Measurements from ENCODE around the gene CDH5.

The CDH5 gene

GRCh38 chr16:66388350-66389139, 22.1 kb downstream of the CDH5 start:
- FAIRE-seq: no peak
- no peak for DNase-seq (ENCODE audit: extremely low spot score, insufficient read length, low read depth)

DNA sequence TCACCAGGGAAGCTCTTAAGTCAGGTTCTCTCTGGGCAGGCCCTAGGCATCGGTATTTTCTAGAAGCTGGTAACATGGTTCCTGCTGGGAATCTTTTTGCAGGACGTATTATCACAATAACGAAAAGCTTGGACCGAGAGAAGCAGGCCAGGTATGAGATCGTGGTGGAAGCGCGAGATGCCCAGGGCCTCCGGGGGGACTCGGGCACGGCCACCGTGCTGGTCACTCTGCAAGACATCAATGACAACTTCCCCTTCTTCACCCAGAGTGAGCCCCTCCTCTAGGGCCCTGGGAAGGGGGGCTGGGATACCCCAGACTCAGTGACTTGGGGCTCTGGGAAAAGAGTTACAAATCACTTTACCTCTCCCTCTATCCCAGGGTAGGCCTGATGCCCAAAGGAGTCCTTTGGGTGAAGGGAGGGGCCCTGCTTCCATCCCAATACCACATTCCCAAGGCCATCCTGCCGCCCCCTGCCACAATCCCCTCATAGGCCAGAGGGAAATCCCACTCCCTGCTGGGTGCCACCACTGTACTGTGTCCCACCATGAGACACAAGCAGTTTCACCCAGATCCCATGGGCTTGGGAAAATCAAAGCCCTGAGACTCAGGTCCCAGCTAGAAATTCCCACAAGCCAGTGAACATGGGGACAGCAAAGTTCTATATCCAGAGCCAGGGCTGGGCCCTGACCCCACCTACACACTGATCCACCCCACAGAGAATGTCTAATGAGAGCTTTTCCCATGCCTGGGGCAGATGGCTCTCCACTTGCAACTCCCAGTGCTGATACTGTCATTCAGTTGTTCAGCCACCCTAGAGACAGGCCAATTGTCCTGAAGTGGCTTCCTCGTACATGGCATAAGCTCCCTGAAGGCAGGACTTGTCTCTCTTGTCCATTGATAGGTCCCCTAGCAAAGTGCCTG, 23.0 kb downstream of the CDH5 start:
- no peak for DNase-seq (ENCODE audit: extremely low spot score, insufficient read length, low read depth)
- no peak for FAIRE-seq

DNA sequence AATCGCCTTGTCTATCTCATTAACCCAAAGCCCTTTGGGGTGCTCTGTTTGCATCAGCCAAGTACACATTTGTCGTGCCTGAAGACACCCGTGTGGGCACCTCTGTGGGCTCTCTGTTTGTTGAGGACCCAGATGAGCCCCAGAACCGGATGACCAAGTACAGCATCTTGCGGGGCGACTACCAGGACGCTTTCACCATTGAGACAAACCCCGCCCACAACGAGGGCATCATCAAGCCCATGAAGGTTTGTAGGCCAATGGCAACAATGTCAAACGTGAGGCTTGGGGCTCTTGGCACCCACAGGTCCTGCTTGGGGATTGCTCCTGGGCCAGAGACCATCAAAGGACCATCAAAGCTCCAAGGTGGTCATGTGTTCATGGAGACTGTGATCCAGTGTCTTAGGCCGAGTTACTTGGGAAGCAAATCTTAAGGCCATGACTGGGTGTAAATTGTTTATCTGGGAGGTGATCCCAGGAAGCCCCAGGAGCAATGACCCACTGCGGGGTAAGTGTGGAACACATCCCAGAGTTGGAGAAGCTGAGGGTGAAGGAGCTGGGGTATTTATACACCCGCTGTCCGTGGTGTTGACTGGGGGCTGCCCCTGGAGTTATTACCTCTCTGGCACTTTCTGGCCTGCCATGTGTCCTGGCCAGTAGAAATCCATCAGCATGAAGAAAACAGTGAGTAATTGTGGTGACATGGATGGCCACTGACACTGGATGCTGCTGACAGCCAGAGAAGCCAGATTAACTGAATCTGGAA, 24.0 kb downstream of the CDH5 start:
- FAIRE-seq: no peak
- DNase-seq (ENCODE audit: extremely low spot score, insufficient read length, low read depth): no peak

DNA sequence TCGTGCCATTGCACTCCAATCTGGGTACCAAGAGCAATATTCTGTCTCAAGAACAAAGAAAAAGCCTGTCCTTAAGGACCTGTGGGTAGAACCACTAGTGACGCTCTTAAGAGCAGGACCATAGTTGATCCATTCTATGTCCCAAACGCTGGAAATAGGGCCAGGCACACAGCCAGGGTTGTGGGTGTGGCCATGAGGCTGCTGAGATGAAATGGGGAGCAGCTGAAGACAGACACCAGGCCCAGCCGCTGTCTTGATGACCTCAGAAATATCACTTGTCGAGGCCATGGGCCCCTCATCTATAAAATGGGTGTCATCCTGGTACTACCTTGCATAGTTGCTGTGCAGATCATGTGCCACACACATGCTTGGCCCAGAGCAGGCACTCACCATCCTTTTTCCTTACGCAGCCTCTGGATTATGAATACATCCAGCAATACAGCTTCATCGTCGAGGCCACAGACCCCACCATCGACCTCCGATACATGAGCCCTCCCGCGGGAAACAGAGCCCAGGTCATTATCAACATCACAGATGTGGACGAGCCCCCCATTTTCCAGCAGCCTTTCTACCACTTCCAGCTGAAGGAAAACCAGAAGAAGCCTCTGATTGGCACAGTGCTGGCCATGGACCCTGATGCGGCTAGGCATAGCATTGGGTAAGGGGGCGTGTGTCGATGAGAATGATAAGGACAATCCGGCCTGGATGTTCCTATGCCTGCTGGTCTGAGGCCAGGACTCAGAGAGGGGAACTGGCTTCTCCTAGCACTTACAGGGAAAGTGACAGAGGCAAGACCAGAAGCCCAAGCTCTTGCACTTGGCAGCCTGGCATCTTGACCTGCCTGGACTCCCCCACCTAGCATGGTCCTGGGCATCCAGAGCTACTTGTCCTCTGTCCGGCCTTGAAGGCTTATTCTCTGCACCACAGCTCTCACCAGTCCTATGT, 25.5 kb downstream of the CDH5 start:
- DNase-seq (ENCODE audit: extremely low spot score, insufficient read length, low read depth) (no peak), FAIRE-seq (no peak)

DNA sequence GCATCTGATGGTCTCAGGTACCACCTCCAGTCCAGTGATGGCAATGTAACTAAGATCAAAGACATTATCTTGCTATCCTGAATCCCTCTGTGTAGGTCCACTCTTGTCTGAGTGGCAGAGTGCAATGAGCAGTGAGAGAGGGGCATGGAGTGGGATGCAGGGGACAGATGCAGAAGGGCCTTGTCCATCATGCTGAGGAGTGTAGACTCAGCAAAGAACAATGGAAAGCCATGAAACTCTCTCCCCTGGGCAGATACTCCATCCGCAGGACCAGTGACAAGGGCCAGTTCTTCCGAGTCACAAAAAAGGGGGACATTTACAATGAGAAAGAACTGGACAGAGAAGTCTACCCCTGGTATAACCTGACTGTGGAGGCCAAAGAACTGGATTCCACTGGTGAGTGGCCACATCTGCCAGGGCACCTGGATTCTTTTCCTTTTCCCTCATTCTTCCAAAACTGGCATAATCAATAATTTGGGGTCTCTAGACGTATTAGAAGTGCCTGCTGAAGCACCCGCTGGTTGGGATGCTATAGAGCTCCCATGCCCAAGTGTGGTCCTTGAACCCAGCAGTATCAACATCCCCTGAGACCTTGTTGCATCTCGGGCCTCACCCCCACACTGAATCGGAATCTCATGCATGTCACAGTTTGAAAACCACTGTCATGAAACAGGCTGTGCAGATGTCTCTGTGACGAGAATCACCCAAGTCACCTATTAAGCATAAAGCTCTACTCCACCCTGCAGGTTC, 29.5 kb downstream of the CDH5 start:
- no peak for FAIRE-seq
- no peak for DNase-seq (ENCODE audit: extremely low spot score, insufficient read length, low read depth)

DNA sequence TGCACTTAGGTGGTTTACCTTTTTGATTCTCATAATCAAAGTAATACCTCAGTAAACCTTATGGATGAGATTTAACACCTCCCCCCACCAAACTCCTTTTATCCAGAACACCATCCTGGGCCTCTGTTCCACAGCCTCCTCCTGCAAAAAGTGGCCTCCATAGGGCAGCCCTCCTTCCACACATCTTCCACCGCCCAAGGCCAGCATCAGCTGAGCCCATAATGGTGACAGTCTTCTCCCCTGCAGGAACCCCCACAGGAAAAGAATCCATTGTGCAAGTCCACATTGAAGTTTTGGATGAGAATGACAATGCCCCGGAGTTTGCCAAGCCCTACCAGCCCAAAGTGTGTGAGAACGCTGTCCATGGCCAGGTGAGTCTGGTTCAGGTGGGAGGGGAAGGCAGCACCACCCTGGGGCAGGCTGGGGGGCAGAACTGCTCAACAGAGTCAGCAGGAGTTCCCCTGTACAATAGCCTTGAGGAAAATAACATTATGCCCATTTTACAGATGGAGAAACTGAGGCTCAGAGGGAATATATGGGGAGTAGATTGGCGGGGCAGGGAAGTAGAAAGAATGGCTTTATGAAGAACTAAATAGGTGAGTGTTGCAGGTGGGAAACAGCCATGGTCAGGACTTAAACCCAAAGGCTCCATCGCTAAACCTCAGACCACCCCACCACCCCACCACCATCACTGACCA, 31.4 kb downstream of the CDH5 start:
- FAIRE-seq (no peak), DNase-seq (ENCODE audit: extremely low spot score, insufficient read length, low read depth) (no peak)

DNA sequence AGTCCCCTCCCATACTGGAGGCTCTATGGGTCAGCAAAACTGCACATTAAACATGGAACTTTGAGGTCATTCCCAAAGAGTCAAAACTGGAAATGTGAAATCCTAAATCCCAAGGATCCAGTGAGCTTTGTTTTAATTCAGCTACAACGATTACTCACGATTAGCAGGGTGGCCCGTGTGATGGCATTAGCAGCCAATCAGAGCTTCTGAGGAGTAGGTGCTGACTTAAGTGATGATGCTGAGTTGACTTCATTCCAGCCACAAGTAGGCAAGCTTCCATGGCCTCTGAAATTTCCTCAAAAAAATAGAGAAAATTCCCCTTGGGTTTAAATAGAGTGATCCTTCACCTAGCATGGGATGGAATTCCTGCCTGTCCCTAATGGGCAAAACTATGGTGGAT, 32.5 kb downstream of the CDH5 start:
- no peak for DNase-seq (ENCODE audit: extremely low spot score, insufficient read length, low read depth)
- FAIRE-seq: no peak

GRCh38 chr16:66399930-66400329, 33.4 kb downstream of the CDH5 start:
- no peak for FAIRE-seq
- no peak for DNase-seq (ENCODE audit: extremely low spot score, insufficient read length, low read depth)

DNA sequence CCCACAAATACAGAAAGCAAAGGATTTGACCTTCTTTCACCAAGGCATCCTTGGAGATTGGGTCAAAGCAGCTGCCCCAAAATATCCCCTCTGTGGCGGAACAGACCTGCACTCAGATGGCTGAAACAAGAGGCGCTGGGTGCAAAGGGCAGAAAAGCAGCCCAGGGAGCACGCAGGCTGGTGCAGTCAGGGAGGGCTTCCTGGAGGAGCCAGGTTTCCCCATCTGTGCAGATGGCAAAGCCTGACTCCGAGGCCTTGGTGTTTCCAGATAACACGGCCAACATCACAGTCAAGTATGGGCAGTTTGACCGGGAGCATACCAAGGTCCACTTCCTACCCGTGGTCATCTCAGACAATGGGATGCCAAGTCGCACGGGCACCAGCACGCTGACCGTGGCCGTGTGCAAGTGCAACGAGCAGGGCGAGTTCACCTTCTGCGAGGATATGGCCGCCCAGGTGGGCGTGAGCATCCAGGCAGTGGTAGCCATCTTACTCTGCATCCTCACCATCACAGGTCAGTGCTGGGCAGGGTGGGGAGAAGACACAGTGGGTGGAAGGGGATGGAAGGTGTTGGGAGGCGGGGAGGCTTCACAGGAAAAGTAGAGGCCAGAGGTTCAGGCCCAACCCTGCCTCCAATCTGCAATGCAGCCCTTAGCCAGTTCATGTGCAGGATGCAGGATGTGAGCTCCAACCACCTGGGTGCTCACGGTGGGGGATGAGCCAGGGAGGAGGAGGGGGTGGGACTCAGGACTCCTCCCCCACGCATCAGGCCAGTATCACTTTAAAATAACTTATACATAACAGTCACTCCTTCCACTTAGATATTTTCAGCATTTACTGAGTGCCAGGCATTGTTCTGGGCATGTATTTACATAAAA, 34.3 kb downstream of the CDH5 start:
- DNase-seq (ENCODE audit: extremely low spot score, insufficient read length, low read depth) (no peak), FAIRE-seq (no peak)

DNA sequence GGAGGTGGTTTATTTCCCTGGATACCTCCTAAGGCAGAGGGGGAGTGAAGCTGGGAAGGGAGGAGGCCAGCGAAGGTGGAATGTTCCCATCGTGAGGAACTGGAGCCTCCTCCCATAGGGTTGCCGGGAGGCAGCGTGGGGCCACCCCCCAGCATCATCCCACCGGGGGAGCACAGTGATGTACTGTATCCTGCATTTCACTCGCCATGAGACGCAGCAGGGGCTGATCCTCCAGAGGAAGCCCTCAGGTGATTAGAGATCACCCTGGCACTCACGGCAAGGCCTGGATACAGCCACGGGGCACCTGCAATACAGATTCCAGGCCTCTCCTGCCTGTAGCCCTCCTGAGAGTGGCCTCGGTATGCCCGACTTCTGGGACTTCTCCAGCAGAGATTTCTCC, 35.1 kb downstream of the CDH5 start:
- DNase-seq (ENCODE audit: extremely low spot score, insufficient read length, low read depth): no peak
- FAIRE-seq: no peak

GRCh38 chr16:66402166-66402565, 35.7 kb downstream of the CDH5 start:
- DNase-seq (ENCODE audit: extremely low spot score, insufficient read length, low read depth): no peak
- FAIRE-seq: no peak

GRCh38 chr16:66402591-66403230, 36.2 kb downstream of the CDH5 start:
- DNase-seq (ENCODE audit: extremely low spot score, insufficient read length, low read depth) (no peak), FAIRE-seq (no peak)

DNA sequence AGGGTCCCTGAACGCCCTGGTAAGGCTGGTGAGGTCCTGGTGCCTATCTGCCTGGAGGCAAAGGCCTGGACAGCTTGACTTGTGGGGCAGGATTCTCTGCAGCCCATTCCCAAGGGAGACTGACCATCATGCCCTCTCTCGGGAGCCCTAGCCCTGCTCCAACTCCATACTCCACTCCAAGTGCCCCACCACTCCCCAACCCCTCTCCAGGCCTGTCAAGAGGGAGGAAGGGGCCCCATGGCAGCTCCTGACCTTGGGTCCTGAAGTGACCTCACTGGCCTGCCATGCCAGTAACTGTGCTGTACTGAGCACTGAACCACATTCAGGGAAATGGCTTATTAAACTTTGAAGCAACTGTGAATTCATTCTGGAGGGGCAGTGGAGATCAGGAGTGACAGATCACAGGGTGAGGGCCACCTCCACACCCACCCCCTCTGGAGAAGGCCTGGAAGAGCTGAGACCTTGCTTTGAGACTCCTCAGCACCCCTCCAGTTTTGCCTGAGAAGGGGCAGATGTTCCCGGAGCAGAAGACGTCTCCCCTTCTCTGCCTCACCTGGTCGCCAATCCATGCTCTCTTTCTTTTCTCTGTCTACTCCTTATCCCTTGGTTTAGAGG, 37.1 kb downstream of the CDH5 start:
- no peak for DNase-seq (ENCODE audit: extremely low spot score, insufficient read length, low read depth)
- FAIRE-seq: no peak

DNA sequence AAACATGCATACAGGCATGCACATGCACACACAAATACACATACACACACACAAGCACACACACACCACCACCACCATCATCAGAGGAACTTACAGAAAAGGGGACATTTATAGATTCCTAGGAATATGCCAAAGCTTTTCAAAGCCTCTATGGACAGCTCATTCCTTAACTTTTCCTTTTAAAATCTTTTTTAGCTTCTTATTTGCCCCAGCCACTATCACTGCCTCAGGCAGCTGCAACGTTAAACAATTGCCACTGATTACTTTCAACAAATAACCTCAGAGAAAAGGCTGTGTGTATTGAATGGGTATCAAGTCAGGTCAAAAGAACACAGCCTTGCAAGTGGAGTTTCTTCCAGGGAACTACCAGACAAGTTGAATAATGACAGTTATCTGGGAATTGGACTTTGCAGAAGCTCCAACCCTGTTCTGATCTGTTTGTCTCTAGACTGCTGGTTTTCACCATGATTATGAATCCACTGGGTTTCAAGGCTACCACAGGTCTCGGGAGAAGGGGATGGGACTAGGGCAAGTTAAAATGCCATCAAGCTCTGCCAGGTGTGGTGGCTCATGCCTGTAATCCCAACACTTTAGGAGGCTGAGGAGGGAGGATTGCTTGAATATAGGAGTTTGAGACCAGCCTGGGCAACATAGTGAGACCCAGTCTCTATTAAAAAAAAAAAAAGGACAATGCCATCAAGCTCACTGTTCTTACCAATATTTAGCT, 38.7 kb downstream of the CDH5 start:
- FAIRE-seq (no peak), DNase-seq (ENCODE audit: extremely low spot score, insufficient read length, low read depth) (no peak)

- DNase-seq (ENCODE audit: extremely low spot score, insufficient read length, low read depth) (peak; percentile 72), FAIRE-seq (peak; percentile 76)
Observed at GRCh38 chr16:66406534-66407221, 40.2 kb downstream of the CDH5 start.

Data from GM18507 (cell line).